ENCODE results near the gene CFB.
"Not testable (repeated sequence)": the region's sequence is repeated elsewhere in the genome, so short reads cannot be mapped to it uniquely, and the experiment has no call there.

Gene CFB

GRCh38 chr6:31901953-31902643 lies 43.8 kb upstream of the CFB start, which contains the start of gene ZBTB12:
Gene ZBTB12, minus strand, starts transcription at chr6:31902086. Its CDS starts 781 bp downstream, at chr6:31901305.
- Histone ChIP-seq H3K4me3 (ENCODE audit: low read length) (peak within 1 kb of the TSS; percentile 74), H3K27ac (ENCODE audit: low read depth, low read length) (peak within 1 kb of the TSS; percentile 82), H3K4me1 (ENCODE audit: insufficient read depth, low read length) (peaks cover 13% of the 10 kb centered on the region), H3K9ac (ENCODE audit: low read depth, low read length) (peak within 1 kb of the TSS; percentile 81), H3K36me3 (ENCODE audit: insufficient read depth, low read length) (peaks cover 9% of the 10 kb centered on the region; the same call in 1 of the 2 replicates), H3K9me3 (ENCODE audit: insufficient read depth, low read depth, low read length) (no peaks in the 10 kb centered on the region), H3K27me3 (ENCODE audit: insufficient read depth, low read length) (no peaks in the 10 kb centered on the region)
- under 1% methylated on average over 66 of the region's 77 CpGs for WGBS

- Histone ChIP-seq H3K4me1 (ENCODE audit: insufficient read depth, low read length) (peaks cover 13% of the 10 kb centered on the region), H3K27me3 (ENCODE audit: insufficient read depth, low read length) (no peaks in the 10 kb centered on the region), H3K9me3 (ENCODE audit: insufficient read depth, low read depth, low read length) (no peaks in the 10 kb centered on the region), H3K36me3 (ENCODE audit: insufficient read depth, low read length) (peaks cover 9% of the 10 kb centered on the region; the same call in 1 of the 2 replicates), H3K27ac (ENCODE audit: low read depth, low read length) (no peak overlapping the region), H3K9ac (ENCODE audit: low read depth, low read length) (no peak overlapping the region), H3K4me3 (ENCODE audit: low read length) (no peak overlapping the region)
- WGBS = 96% methylated on average over 2 of the region's 3 CpGs
Measured at GRCh38 chr6:31903957-31904356, 41.9 kb upstream of the CFB start.

GRCh38 chr6:31905041-31905440 lies 40.9 kb upstream of the CFB start:
- Histone ChIP-seq H3K4me1 (ENCODE audit: insufficient read depth, low read length) (peaks cover 13% of the 10 kb centered on the region), H3K9ac (ENCODE audit: low read depth, low read length) (no peak overlapping the region), H3K27ac (ENCODE audit: low read depth, low read length) (no peak overlapping the region), H3K36me3 (ENCODE audit: insufficient read depth, low read length) (0 out of 2 replicates have a peak, but pooled peaks cover under 1% of the 10 kb centered on the region), H3K9me3 (ENCODE audit: insufficient read depth, low read depth, low read length) (no peaks in the 10 kb centered on the region), H3K4me3 (ENCODE audit: low read length) (no peak overlapping the region), H3K27me3 (ENCODE audit: insufficient read depth, low read length) (no peaks in the 10 kb centered on the region)
- 100% methylated on average over 1 of the region's 1 CpG for WGBS

GRCh38 chr6:31906122-31906521 lies 39.8 kb upstream of the CFB start:
- no peaks in the 10 kb centered on the region for H3K9me3 ChIP-seq (ENCODE audit: insufficient read depth, low read depth, low read length)
- H3K27me3 ChIP-seq (ENCODE audit: insufficient read depth, low read length) = no peaks in the 10 kb centered on the region
- H3K9ac ChIP-seq (ENCODE audit: low read depth, low read length) = 0 out of 2 replicates have a peak overlapping the region, but pooled peaks have one; percentile 8
- H3K4me3 ChIP-seq (ENCODE audit: low read length) = peak overlapping the region; percentile 11; the same call in 1 of the 2 replicates
- no peak overlapping the region; the same call in 1 of the 2 replicates for H3K27ac ChIP-seq (ENCODE audit: low read depth, low read length)
- peaks cover 13% of the 10 kb centered on the region for H3K4me1 ChIP-seq (ENCODE audit: insufficient read depth, low read length)
- H3K36me3 ChIP-seq (ENCODE audit: insufficient read depth, low read length) = no peaks in the 10 kb centered on the region
- 10% methylated on average over 4 of the region's 4 CpGs for WGBS

GRCh38 chr6:31906727-31907126 lies 39.2 kb upstream of the CFB start:
- H3K4me3 ChIP-seq (ENCODE audit: low read length); H3K36me3 ChIP-seq (ENCODE audit: insufficient read depth, low read length); H3K27ac ChIP-seq (ENCODE audit: low read depth, low read length); H3K9me3 ChIP-seq (ENCODE audit: insufficient read depth, low read depth, low read length); H3K27me3 ChIP-seq (ENCODE audit: insufficient read depth, low read length); H3K9ac ChIP-seq (ENCODE audit: low read depth, low read length): not testable (repeated sequence)
- 84% methylated on average over 7 of the region's 8 CpGs for WGBS
- peaks cover 13% of the 10 kb centered on the region for H3K4me1 ChIP-seq (ENCODE audit: insufficient read depth, low read length)

GRCh38 chr6:31907158-31907813 lies 38.6 kb upstream of the CFB start:
- WGBS = 86% methylated on average over 6 of the region's 7 CpGs
- no peaks in the 10 kb centered on the region for H3K27me3 ChIP-seq (ENCODE audit: insufficient read depth, low read length)

GRCh38 chr6:31908255-31908654 lies 37.6 kb upstream of the CFB start:
- H3K4me1 ChIP-seq (ENCODE audit: insufficient read depth, low read length); H3K27me3 ChIP-seq (ENCODE audit: insufficient read depth, low read length): not testable (repeated sequence)
- WGBS = 88% methylated on average over 5 of the region's 5 CpGs

More at GRCh38 chr6:31907158-31907813, 38.6 kb upstream of the CFB start:
- H3K36me3 ChIP-seq (ENCODE audit: insufficient read depth, low read length) = no peaks in the 10 kb centered on the region
- no peaks in the 10 kb centered on the region for H3K9me3 ChIP-seq (ENCODE audit: insufficient read depth, low read depth, low read length)
- H3K4me1 ChIP-seq (ENCODE audit: insufficient read depth, low read length) = peaks cover 13% of the 10 kb centered on the region
- no peak overlapping the region for H3K4me3 ChIP-seq (ENCODE audit: low read length)
- H3K9ac ChIP-seq (ENCODE audit: low read depth, low read length) = no peak overlapping the region
- no peak overlapping the region for H3K27ac ChIP-seq (ENCODE audit: low read depth, low read length)

GRCh38 chr6:31908791-31909190 lies 37.1 kb upstream of the CFB start:
- no peak overlapping the region for H3K27ac ChIP-seq (ENCODE audit: low read depth, low read length)
- 94% methylated on average over 4 of the region's 4 CpGs for WGBS
- no peaks in the 10 kb centered on the region for H3K9me3 ChIP-seq (ENCODE audit: insufficient read depth, low read depth, low read length)
- no peak overlapping the region for H3K9ac ChIP-seq (ENCODE audit: low read depth, low read length)
- no peaks in the 10 kb centered on the region for H3K27me3 ChIP-seq (ENCODE audit: insufficient read depth, low read length)
- H3K36me3 ChIP-seq (ENCODE audit: insufficient read depth, low read length) = no peaks in the 10 kb centered on the region
- no peak overlapping the region for H3K4me3 ChIP-seq (ENCODE audit: low read length)
- H3K4me1 ChIP-seq (ENCODE audit: insufficient read depth, low read length) = peaks cover 9% of the 10 kb centered on the region

More at GRCh38 chr6:31908255-31908654, 37.6 kb upstream of the CFB start:
- H3K9ac ChIP-seq (ENCODE audit: low read depth, low read length); H3K4me3 ChIP-seq (ENCODE audit: low read length); H3K9me3 ChIP-seq (ENCODE audit: insufficient read depth, low read depth, low read length); H3K27ac ChIP-seq (ENCODE audit: low read depth, low read length); H3K36me3 ChIP-seq (ENCODE audit: insufficient read depth, low read length): not testable (repeated sequence)

GRCh38 chr6:31909298-31909697 lies 36.6 kb upstream of the CFB start:
- H3K9me3 ChIP-seq (ENCODE audit: insufficient read depth, low read depth, low read length); H3K4me1 ChIP-seq (ENCODE audit: insufficient read depth, low read length); H3K27me3 ChIP-seq (ENCODE audit: insufficient read depth, low read length); H3K9ac ChIP-seq (ENCODE audit: low read depth, low read length); H3K36me3 ChIP-seq (ENCODE audit: insufficient read depth, low read length); H3K27ac ChIP-seq (ENCODE audit: low read depth, low read length); H3K4me3 ChIP-seq (ENCODE audit: low read length): not testable (repeated sequence)
- WGBS = 81% methylated on average over 7 of the region's 7 CpGs

- no peak overlapping the region for H3K9ac ChIP-seq (ENCODE audit: low read depth, low read length)
- H3K4me3 ChIP-seq (ENCODE audit: low read length) = no peak overlapping the region
- no peak overlapping the region for H3K27ac ChIP-seq (ENCODE audit: low read depth, low read length)
- no peaks in the 10 kb centered on the region for H3K4me1 ChIP-seq (ENCODE audit: insufficient read depth, low read length)
- H3K9me3 ChIP-seq (ENCODE audit: insufficient read depth, low read depth, low read length) = no peaks in the 10 kb centered on the region
- H3K27me3 ChIP-seq (ENCODE audit: insufficient read depth, low read length) = no peaks in the 10 kb centered on the region
- WGBS = 68% methylated on average over 11 of the region's 11 CpGs
- no peaks in the 10 kb centered on the region for H3K36me3 ChIP-seq (ENCODE audit: insufficient read depth, low read length)
Measured at GRCh38 chr6:31911826-31912585, 33.9 kb upstream of the CFB start.

GRCh38 chr6:31915351-31915750 lies 30.5 kb upstream of the CFB start:
- Histone ChIP-seq H3K27ac (ENCODE audit: low read depth, low read length) (no peak overlapping the region), H3K36me3 (ENCODE audit: insufficient read depth, low read length) (no peaks in the 10 kb centered on the region), H3K27me3 (ENCODE audit: insufficient read depth, low read length) (no peaks in the 10 kb centered on the region), H3K4me3 (ENCODE audit: low read length) (no peak overlapping the region), H3K9me3 (ENCODE audit: insufficient read depth, low read depth, low read length) (no peaks in the 10 kb centered on the region), H3K4me1 (ENCODE audit: insufficient read depth, low read length) (no peaks in the 10 kb centered on the region), H3K9ac (ENCODE audit: low read depth, low read length) (no peak overlapping the region)
